Measurements from ENCODE around the gene C3orf20. TPM values are rescaled to one million over a fixed set of nuclear protein-coding genes. Genes with fewer than 3 reads are reported as not detected.
"Not testable (repeated sequence)": the region's sequence is repeated elsewhere in the genome, so short reads cannot be mapped to it uniquely, and the experiment has no call there.

The C3orf20 gene
- total RNA-seq, 4 donors from 2014 or later = 0.11 TPM; not detected in 3

DNA sequence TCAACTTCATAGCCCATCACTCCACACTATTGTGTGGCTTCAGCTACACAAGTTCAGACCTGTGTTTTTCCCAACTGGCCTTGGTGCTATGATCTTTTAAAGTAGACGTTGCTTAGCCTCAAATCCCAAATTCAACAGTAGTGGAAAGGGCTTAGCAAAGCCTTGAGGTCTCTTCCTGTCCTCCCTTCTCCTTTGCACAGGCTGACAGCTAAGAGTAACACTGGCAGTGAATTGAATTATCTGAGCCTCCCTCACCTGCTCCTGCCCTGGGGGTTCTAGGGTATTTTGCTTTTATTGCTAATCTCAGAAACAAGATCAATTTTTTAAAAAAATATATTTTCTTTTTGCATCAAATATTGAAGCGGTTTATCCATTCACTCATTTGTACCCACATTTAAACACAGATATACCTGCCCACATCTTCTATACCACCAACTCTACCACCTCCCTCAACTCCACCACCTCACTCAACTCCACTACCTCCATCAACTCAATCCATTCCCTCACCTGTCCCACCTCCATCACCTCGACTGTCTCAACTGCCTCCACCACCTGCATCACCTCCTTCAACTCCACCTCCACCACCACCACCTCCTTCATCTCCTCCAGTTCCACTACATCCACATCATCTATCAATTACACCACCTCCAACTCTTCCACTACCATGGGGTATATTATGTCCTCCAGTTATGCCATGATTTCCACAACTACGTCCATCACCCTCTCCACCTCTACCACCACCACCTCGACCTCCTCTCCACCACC, 133.7 kb downstream of the C3orf20 start:
- TF ChIP-seq POLR2AphosphoS5 (IDR thresholded peaks at IDR 0.05) = no peak
- TF ChIP-seq, protein P1, sequence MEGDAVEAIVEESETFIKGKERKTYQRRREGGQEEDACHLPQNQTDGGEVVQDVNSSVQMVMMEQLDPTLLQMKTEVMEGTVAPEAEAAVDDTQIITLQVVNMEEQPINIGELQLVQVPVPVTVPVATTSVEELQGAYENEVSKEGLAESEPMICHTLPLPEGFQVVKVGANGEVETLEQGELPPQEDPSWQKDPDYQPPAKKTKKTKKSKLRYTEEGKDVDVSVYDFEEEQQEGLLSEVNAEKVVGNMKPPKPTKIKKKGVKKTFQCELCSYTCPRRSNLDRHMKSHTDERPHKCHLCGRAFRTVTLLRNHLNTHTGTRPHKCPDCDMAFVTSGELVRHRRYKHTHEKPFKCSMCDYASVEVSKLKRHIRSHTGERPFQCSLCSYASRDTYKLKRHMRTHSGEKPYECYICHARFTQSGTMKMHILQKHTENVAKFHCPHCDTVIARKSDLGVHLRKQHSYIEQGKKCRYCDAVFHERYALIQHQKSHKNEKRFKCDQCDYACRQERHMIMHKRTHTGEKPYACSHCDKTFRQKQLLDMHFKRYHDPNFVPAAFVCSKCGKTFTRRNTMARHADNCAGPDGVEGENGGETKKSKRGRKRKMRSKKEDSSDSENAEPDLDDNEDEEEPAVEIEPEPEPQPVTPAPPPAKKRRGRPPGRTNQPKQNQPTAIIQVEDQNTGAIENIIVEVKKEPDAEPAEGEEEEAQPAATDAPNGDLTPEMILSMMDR (IDR thresholded peaks at IDR 0.05) = no peak
- TF ChIP-seq EP300 (IDR thresholded peaks at IDR 0.05) = no peak
- no peak for TF ChIP-seq POLR2A (IDR thresholded peaks at IDR 0.05; ENCODE audit: low read depth)
- Histone ChIP-seq H3K9me3 (no peaks in the 10 kb centered on the region), H3K36me3 (no peaks in the 10 kb centered on the region), H3K27ac (replicated peaks in 1 of 4) (no peak overlapping the region), H3K4me1 (peaks cover 28 to 59% (median 43%) of the 10 kb centered on the region in 4 donors), H3K4me3 (no peak overlapping the region), H3K27me3 (peaks cover 0 to 83% (median 6%) of the 10 kb centered on the region in 4 donors)
- DNase-seq (ENCODE audit: extremely low spot score) = no peak
- WGBS = 83% methylated on average over 5 of the region's 5 CpGs
- intact Hi-C loops (cut with DNase I) = no loop called here

DNA sequence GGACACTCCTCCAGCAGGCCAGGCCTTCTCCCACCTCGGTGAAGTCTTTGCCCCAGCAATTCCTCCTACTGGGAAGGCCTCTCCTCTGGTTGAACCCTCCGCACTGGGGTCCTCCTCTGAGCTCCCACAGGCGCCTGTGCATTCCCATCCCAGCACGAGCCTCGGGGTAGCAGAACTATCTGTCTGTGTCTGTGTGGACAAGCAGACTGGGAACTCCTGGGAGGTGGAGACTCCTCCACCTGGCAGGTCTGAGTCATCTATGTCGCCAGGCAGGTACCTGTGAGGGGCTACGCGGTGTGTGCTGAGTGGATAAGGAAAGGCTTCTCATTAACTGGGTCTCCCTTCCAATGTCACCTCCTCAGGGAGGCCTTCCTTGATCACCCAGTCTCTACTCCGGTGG, 134.7 kb downstream of the C3orf20 start:
- Histone ChIP-seq H3K4me1 (peaks cover 35 to 59% (median 41%) of the 10 kb centered on the region in 4 donors), H3K4me3 (peak overlapping the region; percentile 45 to 62 (median 61)), H3K27ac (replicated peaks in 1 of 4) (peak overlapping the region; percentile 57 to 71 (median 64)), H3K27me3 (peaks cover 0 to 78% (median 6%) of the 10 kb centered on the region in 4 donors)
- intact Hi-C loops (cut with DNase I); DNase-seq (ENCODE audit: extremely low spot score); H3K9me3 ChIP-seq; H3K36me3 ChIP-seq: not testable (repeated sequence)
- whole genome bisulfite sequencing = 65% methylated on average over 5 of the region's 9 CpGs

DNA sequence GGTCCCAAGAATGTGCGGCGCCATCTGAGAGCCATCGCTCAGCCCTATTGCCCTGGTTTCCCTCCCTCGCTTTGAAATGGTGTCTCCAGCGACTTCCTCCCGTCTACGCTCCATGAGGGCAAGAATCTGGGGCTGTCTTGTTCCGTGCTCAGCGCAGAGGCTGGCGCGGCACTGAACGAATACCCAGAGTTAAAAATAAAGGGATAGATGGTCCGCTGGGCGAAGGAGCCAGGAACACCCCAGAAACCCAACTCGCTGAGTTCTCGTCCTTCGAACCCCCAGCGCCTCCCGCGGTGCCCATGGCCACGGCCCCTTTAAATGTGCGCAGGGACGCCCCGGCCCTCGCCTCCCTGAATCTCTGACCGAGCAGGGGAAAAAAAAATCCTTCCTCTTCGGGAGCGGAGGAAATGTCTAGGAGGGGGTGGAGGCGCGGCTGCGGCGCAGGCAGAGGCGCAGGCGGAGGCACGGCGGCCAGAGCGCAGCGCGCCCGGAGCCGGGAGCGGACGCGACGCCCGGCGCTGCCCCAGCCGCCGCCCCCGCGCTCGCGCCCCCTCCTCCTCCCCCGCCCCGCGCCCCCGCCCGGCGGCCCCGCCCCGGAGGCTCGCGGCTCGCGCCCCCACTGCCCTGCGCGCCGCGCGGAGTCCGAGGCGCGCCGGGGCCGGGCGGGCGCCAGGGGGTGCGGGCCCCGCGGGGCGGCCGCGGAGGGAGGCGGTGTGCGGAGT, 135.3 kb downstream of the C3orf20 start:
- peak overlapping the region; percentile 76 to 84 (median 80) for H3K27ac ChIP-seq (replicated peaks in 1 of 4)
- H3K27me3 ChIP-seq = peaks cover 0 to 74% (median 6%) of the 10 kb centered on the region in 4 donors
- WGBS = 5% methylated on average over 4 of the region's 85 CpGs
- peak overlapping the region; percentile 59 to 62 (median 61) for H3K4me3 ChIP-seq
- peaks cover 34 to 59% (median 39%) of the 10 kb centered on the region in 4 donors for H3K4me1 ChIP-seq
- intact Hi-C loops (cut with DNase I) = no loop called here
- TF ChIP-seq EP300 (IDR thresholded peaks at IDR 0.05) = no peak
- TF ChIP-seq POLR2A (IDR thresholded peaks at IDR 0.05; ENCODE audit: low read depth) = no peak
- TF ChIP-seq POLR2AphosphoS5 (IDR thresholded peaks at IDR 0.05) = peak; percentile 17 to 40
- TF ChIP-seq, protein P1 (IDR thresholded peaks at IDR 0.05) = no peak
- no peak for DNase-seq (ENCODE audit: extremely low spot score)
- H3K9me3 ChIP-seq = no peaks in the 10 kb centered on the region
- H3K36me3 ChIP-seq = no peaks in the 10 kb centered on the region

DNA sequence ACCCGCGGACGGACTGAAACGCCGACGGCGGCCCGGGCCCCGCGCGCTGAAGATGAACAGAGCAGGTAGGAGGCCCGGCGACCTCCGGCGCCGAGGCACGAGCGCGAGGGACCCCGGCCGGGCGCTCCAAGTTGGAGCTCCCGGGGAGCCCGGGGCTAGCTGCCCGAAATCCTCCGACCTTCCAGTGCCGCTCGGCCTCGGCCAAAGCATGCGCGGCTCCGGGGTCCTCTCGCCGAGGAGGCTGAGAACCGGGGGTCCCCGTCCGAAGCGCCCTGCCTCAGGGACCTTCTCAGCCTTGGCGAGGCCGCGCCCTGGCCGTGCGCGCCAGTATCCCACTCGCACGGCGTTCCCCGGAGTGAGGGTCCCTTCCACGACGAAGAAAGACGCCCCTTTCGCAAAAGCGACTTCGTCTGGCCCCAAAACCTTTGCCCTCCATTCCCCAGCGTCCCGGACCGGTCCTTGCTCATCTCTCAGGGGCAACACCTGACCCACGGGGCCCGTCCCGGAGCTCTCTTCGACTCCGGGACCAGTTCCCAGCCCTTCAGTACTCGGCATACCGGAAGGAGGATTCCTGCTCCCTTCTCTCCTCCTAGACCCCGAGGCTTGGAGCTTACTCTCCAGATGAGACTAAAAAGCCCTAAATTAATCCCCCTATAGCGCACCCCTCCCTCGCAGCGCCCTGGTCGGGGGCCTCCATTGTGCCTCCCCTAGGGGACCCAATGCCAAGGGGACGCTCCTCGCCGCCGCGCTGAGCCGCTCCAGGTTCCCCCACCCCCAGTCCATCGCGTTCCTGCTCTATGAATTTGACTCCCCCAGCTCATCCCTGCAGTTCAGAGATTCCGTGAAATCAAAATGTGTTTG, 136.1 kb downstream of the C3orf20 start:
- peaks cover 0 to 66% (median 6%) of the 10 kb centered on the region in 4 donors for H3K27me3 ChIP-seq
- no peaks in the 10 kb centered on the region for H3K36me3 ChIP-seq
- intact Hi-C loops (cut with DNase I) = no loop called here
- H3K9me3 ChIP-seq = no peaks in the 10 kb centered on the region
- TF ChIP-seq EP300 (IDR thresholded peaks at IDR 0.05) = no peak
- TF ChIP-seq, protein P1 (IDR thresholded peaks at IDR 0.05) = no peak
- TF ChIP-seq POLR2AphosphoS5 (IDR thresholded peaks at IDR 0.05) = no peak
- TF ChIP-seq POLR2A (IDR thresholded peaks at IDR 0.05; ENCODE audit: low read depth) = no peak
- 3% methylated on average over 25 of the region's 78 CpGs for WGBS
- peak overlapping the region; percentile 59 to 62 (median 61) for H3K4me3 ChIP-seq
- H3K27ac ChIP-seq (replicated peaks in 1 of 4) = peak overlapping the region; percentile 76 to 84 (median 80)
- DNase-seq (ENCODE audit: extremely low spot score) = no peak
- peaks cover 26 to 51% (median 35%) of the 10 kb centered on the region in 4 donors for H3K4me1 ChIP-seq
